ENCODE results near the gene JARID2.

The JARID2 gene

GRCh38 chr6:15426901-15427300 lies 181.0 kb downstream of the JARID2 start:
- no peaks in the 10 kb centered on the region for H3K36me3 ChIP-seq (ENCODE audit: low read length)
- H3K4me2 ChIP-seq (ENCODE audit: low read depth, low read length, poor library complexity, severe bottlenecking), result no peak overlapping the region
- no peaks in the 10 kb centered on the region for H4K20me1 ChIP-seq (ENCODE audit: low read depth, low read length)
- H2AFZ ChIP-seq (ENCODE audit: low read depth, low read length, severe bottlenecking), result no peak overlapping the region
- H3F3A ChIP-seq (ENCODE audit: insufficient read depth), result no peaks in the 10 kb centered on the region
- H3K79me2 ChIP-seq (ENCODE audit: insufficient read depth, low read length), result no peaks in the 10 kb centered on the region
- no peaks in the 10 kb centered on the region for H3K27me3 ChIP-seq (ENCODE audit: low read length)
- H3K9me2 ChIP-seq (replicated peaks; ENCODE audit: insufficient read depth, low read length), result no peaks in the 10 kb centered on the region
- no peaks in the 10 kb centered on the region for H3K9me3 ChIP-seq (ENCODE audit: insufficient read depth, low read length)
- TF ChIP-seq CTCF (IDR thresholded peaks at IDR 0.05; ENCODE audit: insufficient read depth, low read length, poor library complexity, severe bottlenecking) (no peak), EZH2phosphoT487 (conservative IDR thresholded peaks at IDR 0.05; ENCODE audit: low read length) (no peak)
- H3K9ac ChIP-seq (ENCODE audit: low read length), result no peak overlapping the region
- H3K4me3 ChIP-seq (ENCODE audit: insufficient read depth, low read length, poor library complexity, severe bottlenecking), result no peak overlapping the region
- H3K27ac ChIP-seq (ENCODE audit: low read depth, low read length), result no peak overlapping the region

DNA sequence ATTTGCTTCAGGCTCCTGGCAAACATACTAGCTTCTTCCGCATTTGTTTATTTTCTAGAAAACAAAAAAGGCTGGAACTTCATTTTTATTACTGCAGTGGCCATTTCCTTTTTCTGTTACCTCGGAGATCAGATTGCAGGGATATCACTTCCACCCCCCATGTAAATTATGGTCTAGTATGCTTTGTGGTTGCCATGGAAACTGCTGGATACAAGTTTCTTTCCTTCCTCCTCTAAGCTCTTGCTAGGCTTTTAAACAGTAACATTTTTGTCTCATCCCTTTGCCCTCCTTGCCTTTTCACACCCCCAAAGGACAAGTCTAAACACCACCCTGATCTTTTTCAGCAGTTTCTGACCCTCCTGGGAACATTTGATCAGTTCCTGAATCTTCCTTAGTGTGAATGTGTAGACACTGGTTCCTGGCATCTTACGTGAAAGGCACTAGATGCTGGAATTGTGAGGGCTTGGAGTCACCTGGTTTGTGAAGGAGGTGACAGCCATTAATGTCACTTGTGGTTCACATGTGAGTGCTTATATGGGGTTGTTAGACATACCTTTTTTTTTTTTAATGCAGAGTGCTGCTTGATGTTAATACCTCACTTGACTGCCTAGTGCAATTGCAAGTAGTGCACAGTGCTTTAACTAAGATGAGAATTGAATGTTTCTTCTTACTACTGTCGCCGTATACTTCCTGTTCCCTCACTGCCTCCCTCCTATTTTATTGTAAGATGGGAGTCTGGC lies 181.6 kb downstream of the JARID2 start:
- TF ChIP-seq CTCF (IDR thresholded peaks at IDR 0.05; ENCODE audit: insufficient read depth, low read length, poor library complexity, severe bottlenecking) (no peak), EZH2phosphoT487 (conservative IDR thresholded peaks at IDR 0.05; ENCODE audit: low read length) (no peak)
- Histone ChIP-seq H3F3A (ENCODE audit: insufficient read depth) (no peaks in the 10 kb centered on the region), H3K9ac (ENCODE audit: low read length) (no peak overlapping the region), H2AFZ (ENCODE audit: low read depth, low read length, severe bottlenecking) (no peak overlapping the region), H3K27me3 (ENCODE audit: low read length) (no peaks in the 10 kb centered on the region), H4K20me1 (ENCODE audit: low read depth, low read length) (no peaks in the 10 kb centered on the region), H3K27ac (ENCODE audit: low read depth, low read length) (no peak overlapping the region), H3K9me2 (replicated peaks; ENCODE audit: insufficient read depth, low read length) (no peaks in the 10 kb centered on the region), H3K79me2 (ENCODE audit: insufficient read depth, low read length) (no peaks in the 10 kb centered on the region), H3K4me2 (ENCODE audit: low read depth, low read length, poor library complexity, severe bottlenecking) (no peak overlapping the region), H3K9me3 (ENCODE audit: insufficient read depth, low read length) (no peaks in the 10 kb centered on the region), H3K36me3 (ENCODE audit: low read length) (no peaks in the 10 kb centered on the region), H3K4me3 (ENCODE audit: insufficient read depth, low read length, poor library complexity, severe bottlenecking) (no peak overlapping the region)

- no peak overlapping the region for H3K4me2 ChIP-seq (ENCODE audit: low read depth, low read length, poor library complexity, severe bottlenecking)
- no peak overlapping the region for H3K4me3 ChIP-seq (ENCODE audit: insufficient read depth, low read length, poor library complexity, severe bottlenecking)
- H4K20me1 ChIP-seq (ENCODE audit: low read depth, low read length), result no peaks in the 10 kb centered on the region
- no peaks in the 10 kb centered on the region for H3K9me2 ChIP-seq (replicated peaks; ENCODE audit: insufficient read depth, low read length)
- H3K79me2 ChIP-seq (ENCODE audit: insufficient read depth, low read length), result no peaks in the 10 kb centered on the region
- no peak overlapping the region for H2AFZ ChIP-seq (ENCODE audit: low read depth, low read length, severe bottlenecking)
- no peaks in the 10 kb centered on the region for H3K9me3 ChIP-seq (ENCODE audit: insufficient read depth, low read length)
- no peak overlapping the region for H3K27ac ChIP-seq (ENCODE audit: low read depth, low read length)
- H3K9ac ChIP-seq (ENCODE audit: low read length), result no peak overlapping the region
- no peaks in the 10 kb centered on the region for H3K27me3 ChIP-seq (ENCODE audit: low read length)
- no peaks in the 10 kb centered on the region for H3F3A ChIP-seq (ENCODE audit: insufficient read depth)
- H3K36me3 ChIP-seq (ENCODE audit: low read length), result no peaks in the 10 kb centered on the region
- TF ChIP-seq EZH2phosphoT487 (conservative IDR thresholded peaks at IDR 0.05; ENCODE audit: low read length) (no peak), CTCF (IDR thresholded peaks at IDR 0.05; ENCODE audit: insufficient read depth, low read length, poor library complexity, severe bottlenecking) (no peak)
These were observed 183.6 kb downstream of the JARID2 start for GRCh38 chr6:15429141-15430110.

All from SU-DHL-6 (cell line).